GM19468 (cell line): Measurements from ENCODE around the gene RNF212B.
"Not testable (repeated sequence)": the region's sequence is repeated elsewhere in the genome, so short reads cannot be mapped to it uniquely, and the experiment has no call there.

Source experiments
- ATAC-seq: cut with Tn5 transposase; IDR thresholded peaks from one replicate; pipeline ENCODE4 v1.9.1; 2021; ENCODE audit warnings: mild to moderate bottlenecking, moderate library complexity, moderate number of reproducible peaks; ENCODE audit not compliant: unreplicated experiment; ENCODE audit errors: extremely low read depth

Gene RNF212B

GRCh38 chr14:23241061-23241715, 3.5 kb downstream of the RNF212B start:
- ATAC-seq = not testable (repeated sequence)

- ATAC-seq = no peak
Measured at GRCh38 chr14:23242076-23242475, 4.3 kb downstream of the RNF212B start.

GRCh38 chr14:23243066-23243465, 5.3 kb downstream of the RNF212B start:
- no peak for ATAC-seq

- ATAC-seq = no peak
Measured at GRCh38 chr14:23245282-23245681, 7.5 kb downstream of the RNF212B start.

GRCh38 chr14:23248601-23249000, 10.9 kb downstream of the RNF212B start:
- ATAC-seq = no peak

GRCh38 chr14:23249824-23250223, 12.1 kb downstream of the RNF212B start:
- no peak for ATAC-seq

DNA sequence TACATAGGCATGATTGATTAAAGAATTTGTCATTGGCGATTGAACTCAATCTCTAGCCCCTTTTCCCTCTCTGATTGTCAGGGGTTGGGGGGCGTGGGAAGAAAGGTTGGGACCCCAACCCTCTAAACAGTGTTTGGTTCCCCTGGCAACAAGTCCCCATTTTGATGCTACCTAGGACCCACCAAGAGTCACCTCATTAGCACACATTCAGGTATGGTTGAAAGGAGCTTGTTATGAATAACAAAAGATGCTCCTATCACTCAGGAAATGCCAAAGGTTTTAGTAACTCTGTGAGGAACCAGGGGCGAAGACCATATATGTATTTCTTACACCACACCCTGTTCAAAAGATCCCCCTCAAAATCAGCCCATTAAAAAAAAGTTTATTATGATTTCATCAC, 14.3 kb downstream of the RNF212B start:
- no peak for ATAC-seq

DNA sequence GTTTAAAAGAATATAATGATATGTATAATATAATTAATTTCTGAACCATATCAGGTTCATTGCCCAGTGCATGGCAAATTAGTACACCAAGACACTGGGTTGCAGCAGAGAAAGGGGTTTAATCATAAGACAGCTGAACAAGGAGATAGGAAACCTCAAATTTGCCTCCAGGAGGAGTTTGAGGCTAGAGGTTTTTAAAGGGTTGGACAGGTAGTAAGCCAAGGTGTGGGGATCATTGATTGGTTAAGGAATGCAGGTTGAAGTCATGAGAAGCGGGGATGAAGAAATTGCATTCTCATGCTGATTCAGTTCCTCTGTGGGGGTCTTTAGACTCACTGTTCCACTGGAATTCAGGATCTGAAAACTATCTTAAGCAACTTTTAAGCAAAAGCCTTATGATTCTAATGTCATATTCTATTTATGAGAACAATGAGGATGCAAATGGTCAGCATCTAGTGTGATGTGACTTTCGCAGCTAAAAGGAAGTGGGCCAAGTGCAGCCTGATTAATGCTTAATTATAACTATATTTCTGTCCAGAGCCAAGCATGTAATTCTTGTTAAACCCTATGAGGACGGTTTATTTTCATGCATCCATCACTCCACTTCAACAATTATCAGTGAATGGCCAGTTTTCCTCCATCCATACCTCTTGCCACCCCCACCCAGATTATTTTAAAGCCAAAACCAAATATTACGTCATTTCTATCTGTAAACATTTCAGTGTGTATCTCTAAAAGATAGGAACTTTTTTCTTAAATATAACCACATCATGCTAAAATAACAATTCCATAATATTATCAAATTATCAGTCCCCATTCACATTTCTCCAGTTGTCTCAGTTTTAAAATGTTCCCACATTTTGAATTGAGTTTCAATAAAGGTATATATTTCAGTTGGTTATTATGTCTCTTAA, 14.9 kb downstream of the RNF212B start:
- no peak for ATAC-seq

DNA sequence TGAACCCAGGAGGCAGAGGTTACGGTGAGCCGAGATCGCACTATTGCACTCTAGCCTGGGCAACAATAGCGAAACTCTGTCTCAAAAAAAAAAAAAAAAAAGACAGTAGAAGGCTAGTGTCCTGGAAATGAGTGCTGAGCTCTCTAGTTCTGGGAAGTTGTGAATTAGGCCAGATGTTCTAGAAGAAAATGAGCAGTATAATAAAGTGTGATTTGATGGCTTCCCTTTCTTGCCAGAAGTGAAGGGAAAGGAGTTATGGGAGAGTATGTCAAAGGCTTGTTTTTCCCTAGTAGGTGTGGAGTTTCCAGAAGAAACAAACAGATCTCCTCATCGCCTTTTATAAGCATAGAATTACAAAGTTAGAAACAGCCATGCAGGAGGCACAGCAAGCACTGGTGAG, 20.5 kb downstream of the RNF212B start:
- ATAC-seq = no peak

GRCh38 chr14:23259426-23259825, 21.7 kb downstream of the RNF212B start:
- no peak for ATAC-seq

DNA sequence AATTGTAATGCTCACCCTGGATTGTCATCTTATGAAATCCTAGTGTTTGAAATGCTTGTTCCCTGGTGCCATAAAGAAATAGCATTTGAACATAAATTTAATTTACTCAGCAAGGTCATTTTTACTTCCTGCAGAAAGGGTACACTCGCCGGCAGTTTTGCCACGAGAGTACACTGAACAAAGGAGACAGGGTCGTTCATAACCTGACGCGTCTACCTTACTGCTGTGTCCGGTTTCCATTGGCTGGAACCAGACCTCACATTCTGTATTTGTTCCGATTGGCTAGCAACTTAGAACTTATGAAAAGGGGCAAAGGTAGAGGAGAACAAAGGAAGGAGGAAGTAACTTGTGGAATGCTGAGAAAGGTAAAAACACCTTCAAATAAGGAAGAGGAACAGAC, 23.1 kb downstream of the RNF212B start:
- ATAC-seq = not testable (repeated sequence)

- ATAC-seq = no peak
Measured at GRCh38 chr14:23269193-23269592, 31.5 kb downstream of the RNF212B start.

- no peak for ATAC-seq
Measured at GRCh38 chr14:23275412-23275811, 37.7 kb downstream of the RNF212B start.

GRCh38 chr14:23277189-23277588, 39.5 kb downstream of the RNF212B start:
- no peak for ATAC-seq

- not testable (repeated sequence) for ATAC-seq
Measured at GRCh38 chr14:23277928-23278327, 40.2 kb downstream of the RNF212B start.

GRCh38 chr14:23281247-23281646, 43.5 kb downstream of the RNF212B start:
- ATAC-seq = no peak

DNA sequence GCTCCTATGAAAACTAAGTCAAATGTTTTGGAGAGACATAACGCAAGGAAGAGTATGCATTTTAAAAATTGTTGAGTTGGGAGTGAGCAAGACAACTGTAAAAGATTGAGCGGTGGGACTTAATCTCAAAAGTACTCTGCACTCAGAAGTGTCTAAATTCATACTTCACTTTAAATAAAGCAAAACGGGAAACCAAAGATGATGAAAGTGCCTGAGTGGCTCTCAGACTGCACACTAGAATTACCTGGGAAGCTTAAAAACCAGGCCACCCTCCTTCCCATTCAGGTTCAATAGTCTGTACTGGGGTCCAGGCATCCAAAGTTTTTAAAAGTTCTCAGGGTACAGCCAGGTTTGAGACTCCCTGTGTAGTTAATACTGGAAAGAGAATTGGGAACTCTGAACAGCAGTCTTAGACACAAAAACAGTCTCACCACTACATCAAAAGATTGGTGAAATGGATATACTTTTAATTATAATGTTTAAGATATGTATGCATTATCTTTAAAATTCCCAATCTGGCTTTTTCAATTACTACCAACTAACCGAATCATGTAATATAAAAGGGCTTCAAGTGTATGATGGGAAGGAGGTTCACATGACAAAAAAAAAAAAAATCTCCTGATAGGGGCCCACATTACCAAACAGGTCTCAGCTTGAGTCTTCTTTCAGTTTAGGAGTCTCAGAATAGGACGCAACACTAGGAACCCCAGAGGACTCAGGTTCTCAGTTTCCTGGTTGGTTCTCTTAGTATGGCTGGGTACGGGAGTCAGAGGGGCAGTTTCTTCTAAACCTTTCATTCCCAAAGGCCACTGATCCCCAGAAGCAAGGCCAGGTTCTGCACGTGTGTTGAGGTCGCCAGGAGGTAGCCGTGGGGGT, 47.2 kb downstream of the RNF212B start:
- no peak for ATAC-seq

GRCh38 chr14:23285530-23286019, 47.8 kb downstream of the RNF212B start:
- no peak for ATAC-seq

- ATAC-seq = peak; percentile 88
Measured at GRCh38 chr14:23286020-23286901, 48.5 kb downstream of the RNF212B start, which contains the start of gene HOMEZ. HOMEZ (minus strand) TSS chr14:23286132; CDS start chr14:23285952, 180 bp downstream.
